HEK293 (cell line): ENCODE results near the gene TFAP2B.

Source experiments
- CTCF ChIA-PET: fragments of 350-600 bp; formaldehyde crosslinking; extraction: SDS; loops from one replicate; lab custom pipeline; 2021; ENCODE audit warnings: antibody characterized with exemption; lab: Yijun Ruan, JAX
- POLR2A ChIA-PET: fragments of 300-600 bp; formaldehyde crosslinking; extraction: SDS; loops from one replicate; lab custom pipeline; 2020; ENCODE audit warnings: antibody characterized with exemption, inconsistent platforms; lab: Yijun Ruan, JAX
- H3K27ac ChIP-seq: fragments of 200-500 bp; sonication (Bioruptor generic); 2 replicates; pipeline ENCODE4 v1.5.1; 2014; ENCODE audit warnings: low read depth, low read length, control low read depth, inconsistent platforms; ENCODE audit errors: extremely low read depth
- H3K36me3 ChIP-seq, 2 experiments: fragments of 200-500 bp in 1 of 2; sonication (Bioruptor generic) in 1 of 2; 1 replicate in 1 of 2; 2 replicates in 1 of 2; pipeline ENCODE4 v1.5.1; 2014 to 2017; ENCODE audit warnings: inconsistent platforms in 2 of 2, low read length in 2 of 2; ENCODE audit not compliant: control insufficient read depth in 2 of 2, insufficient read depth in 1 of 2
- H3K4me1 ChIP-seq: fragments of 200-500 bp; sonication (Bioruptor generic); 2 replicates; pipeline ENCODE4 v1.5.1; 2014; ENCODE audit warnings: mild to moderate bottlenecking, low read length, inconsistent platforms; ENCODE audit not compliant: control insufficient read depth, insufficient read depth
- H3K4me3 ChIP-seq: 2 replicates; pipeline ENCODE4 v1.5.1; 2011; ENCODE audit warnings: low read depth, mild to moderate bottlenecking, control low read depth, low read length, moderate library complexity
- H3K9me3 ChIP-seq: fragments of 200-500 bp; sonication (Bioruptor generic); 2 replicates; pipeline ENCODE4 v1.5.1; 2014; ENCODE audit warnings: low read depth, low read length, inconsistent platforms; ENCODE audit not compliant: control insufficient read depth, insufficient read depth
- BCL11B ChIP-seq: fragments of 450-650 bp; formaldehyde crosslinking; IDR thresholded peaks from 2 replicates; pipeline ENCODE4 v1.5.1; 2016; ENCODE audit warnings: low read depth, missing biosample characterization, missing genetic modification characterization
- BCL6B ChIP-seq: fragments of 450-650 bp; formaldehyde crosslinking; IDR thresholded peaks from 2 replicates; pipeline ENCODE4 v1.5.1; 2017; ENCODE audit warnings: missing biosample characterization, missing genetic modification characterization
- EGR2 ChIP-seq: fragments of 450-650 bp; formaldehyde crosslinking; IDR thresholded peaks from 2 replicates; pipeline ENCODE4 v1.5.1; 2016; ENCODE audit warnings: low read depth, missing biosample characterization, missing genetic modification characterization
- GLIS2 ChIP-seq: fragments of 450-650 bp; formaldehyde crosslinking; IDR thresholded peaks from 2 replicates; pipeline ENCODE4 v1.5.1; 2016; ENCODE audit warnings: missing biosample characterization, missing genetic modification characterization
- IKZF3 ChIP-seq: fragments of 450-650 bp; IDR thresholded peaks from 2 replicates; pipeline ENCODE4 v1.5.0; 2018; ENCODE audit warnings: missing biosample characterization, mild to moderate bottlenecking, missing genetic modification characterization, moderate library complexity
- PRDM4 ChIP-seq: fragments of 450-650 bp; formaldehyde crosslinking; IDR thresholded peaks from 2 replicates; pipeline ENCODE4 v1.5.1; 2017; ENCODE audit warnings: missing biosample characterization, missing genetic modification characterization
- ZBTB1 ChIP-seq: fragments of 450-650 bp; formaldehyde crosslinking; IDR thresholded peaks from 2 replicates; pipeline ENCODE4 v1.5.1; 2016; ENCODE audit warnings: missing biosample characterization, missing genetic modification characterization
- ZNF114 ChIP-seq: fragments of 450-650 bp; formaldehyde crosslinking; IDR thresholded peaks from 2 replicates; pipeline ENCODE4 v1.5.0; 2017; ENCODE audit warnings: missing biosample characterization, missing genetic modification characterization
- ZNF133 ChIP-seq: fragments of 450-650 bp; formaldehyde crosslinking; IDR thresholded peaks from 2 replicates; pipeline ENCODE4 v1.5.1; 2016; ENCODE audit warnings: missing biosample characterization, missing genetic modification characterization
- ZNF16 ChIP-seq: fragments of 450-650 bp; formaldehyde crosslinking; IDR thresholded peaks from 2 replicates; pipeline ENCODE4 v1.5.1; 2016; ENCODE audit warnings: low read depth, missing biosample characterization, missing genetic modification characterization
- ZNF19 ChIP-seq: fragments of 450-650 bp; formaldehyde crosslinking; IDR thresholded peaks from 2 replicates; pipeline ENCODE4; 2016; ENCODE audit warnings: missing biosample characterization, missing genetic modification characterization, low read depth
- ZNF202 ChIP-seq: fragments of 450-650 bp; formaldehyde crosslinking; IDR thresholded peaks from 2 replicates; pipeline ENCODE4 v1.5.1; 2016; ENCODE audit warnings: missing biosample characterization, missing genetic modification characterization, borderline replicate concordance
- ZNF335 ChIP-seq: fragments of 450-650 bp; formaldehyde crosslinking; conservative IDR thresholded peaks from 2 replicates; pipeline ENCODE4 v1.5.1; 2016; ENCODE audit warnings: missing biosample characterization, missing genetic modification characterization
- ZNF391 ChIP-seq: fragments of 450-650 bp; formaldehyde crosslinking; IDR thresholded peaks from 2 replicates; pipeline ENCODE4 v1.5.1; 2016; ENCODE audit warnings: low read depth, missing biosample characterization, missing genetic modification characterization, borderline replicate concordance
- ZNF404 ChIP-seq: fragments of 450-650 bp; formaldehyde crosslinking; IDR thresholded peaks from 2 replicates; pipeline ENCODE4 v1.5.1; 2017; ENCODE audit warnings: missing biosample characterization, missing genetic modification characterization
- ZNF629 ChIP-seq: fragments of 450-650 bp; formaldehyde crosslinking; IDR thresholded peaks from 2 replicates; pipeline ENCODE4 v1.5.1; 2017; ENCODE audit warnings: missing biosample characterization, missing genetic modification characterization
- ZNF654 ChIP-seq: fragments of 450-650 bp; formaldehyde crosslinking; IDR thresholded peaks from 2 replicates; pipeline ENCODE4 v1.5.1; 2016; ENCODE audit warnings: low read depth, missing biosample characterization, missing genetic modification characterization
- TF ChIP-seq, protein P1 (sequence below): fragments of 450-650 bp; formaldehyde crosslinking; IDR thresholded peaks from 2 replicates; pipeline ENCODE4 v1.5.1; 2016; ENCODE audit warnings: missing biosample characterization, missing genetic modification characterization

TFAP2B gene

DNA sequence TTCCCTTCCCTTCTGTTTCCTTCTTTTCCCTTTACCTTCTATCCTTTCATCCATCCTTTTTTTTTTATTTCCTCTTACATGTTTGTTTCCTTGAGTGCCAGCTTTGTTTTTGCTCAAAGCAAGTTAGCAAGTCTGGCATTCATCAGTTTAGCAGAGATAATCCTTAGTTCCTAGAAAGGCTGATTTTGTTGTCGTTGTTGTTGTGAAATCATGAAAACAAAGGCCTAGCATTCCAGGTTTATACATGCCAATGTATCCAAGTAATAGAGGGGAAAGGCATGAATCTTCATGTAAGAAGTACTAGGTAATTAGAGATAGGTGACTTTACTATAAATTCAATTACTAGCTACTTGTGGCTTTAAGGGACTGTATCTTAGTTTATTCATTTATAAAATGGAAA is 45.9 kb downstream of the TFAP2B start (continued):
- TF ChIP-seq BCL6B (tag by site-specific recombination) (no peak), ZNF202 (tag by site-specific recombination) (no peak), GLIS2 (tag by site-specific recombination) (no peak)

GRCh38 chr6:50868466-50868865 is 49.8 kb downstream of the TFAP2B start:
- H3K9me3 ChIP-seq: no peaks in the 10 kb centered on the region
- no peaks in the 10 kb centered on the region for H3K4me1 ChIP-seq
- CTCF ChIA-PET: interaction anchor here (0.6 to 0.7 kb wide), 2 partner anchors 11 to 152 kb away, joined by 3 read pairs; no protein-coding TSS in a partner anchor
- H3K4me3 ChIP-seq: no peak overlapping the region
- TF ChIP-seq ZNF16 (tag by site-specific recombination): no peak
- TF ChIP-seq ZNF19 (tag by site-specific recombination): no peak
- no peak overlapping the region for H3K27ac ChIP-seq
- no peaks in the 10 kb centered on the region for H3K36me3 ChIP-seq
- POLR2A ChIA-PET: no interaction called here

- CTCF ChIA-PET: no interaction called here
- TF ChIP-seq EGR2 (no peak), ZBTB1 (tag by site-specific recombination) (no peak), ZNF133 (no peak), ZNF391 (tag by site-specific recombination) (no peak), ZNF335 (no peak), ZNF629 (tag by site-specific recombination) (no peak), PRDM4 (no peak), IKZF3 (no peak), BCL11B (no peak), ZNF654 (tag by site-specific recombination) (no peak), ZNF404 (tag by site-specific recombination) (no peak), ZNF114 (tag by site-specific recombination) (no peak)
- TF ChIP-seq, protein P1, sequence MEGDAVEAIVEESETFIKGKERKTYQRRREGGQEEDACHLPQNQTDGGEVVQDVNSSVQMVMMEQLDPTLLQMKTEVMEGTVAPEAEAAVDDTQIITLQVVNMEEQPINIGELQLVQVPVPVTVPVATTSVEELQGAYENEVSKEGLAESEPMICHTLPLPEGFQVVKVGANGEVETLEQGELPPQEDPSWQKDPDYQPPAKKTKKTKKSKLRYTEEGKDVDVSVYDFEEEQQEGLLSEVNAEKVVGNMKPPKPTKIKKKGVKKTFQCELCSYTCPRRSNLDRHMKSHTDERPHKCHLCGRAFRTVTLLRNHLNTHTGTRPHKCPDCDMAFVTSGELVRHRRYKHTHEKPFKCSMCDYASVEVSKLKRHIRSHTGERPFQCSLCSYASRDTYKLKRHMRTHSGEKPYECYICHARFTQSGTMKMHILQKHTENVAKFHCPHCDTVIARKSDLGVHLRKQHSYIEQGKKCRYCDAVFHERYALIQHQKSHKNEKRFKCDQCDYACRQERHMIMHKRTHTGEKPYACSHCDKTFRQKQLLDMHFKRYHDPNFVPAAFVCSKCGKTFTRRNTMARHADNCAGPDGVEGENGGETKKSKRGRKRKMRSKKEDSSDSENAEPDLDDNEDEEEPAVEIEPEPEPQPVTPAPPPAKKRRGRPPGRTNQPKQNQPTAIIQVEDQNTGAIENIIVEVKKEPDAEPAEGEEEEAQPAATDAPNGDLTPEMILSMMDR: no peak
- H3K4me1 ChIP-seq: no peaks in the 10 kb centered on the region
- no peak overlapping the region for H3K4me3 ChIP-seq
- no peaks in the 10 kb centered on the region for H3K36me3 ChIP-seq
- no peaks in the 10 kb centered on the region for H3K9me3 ChIP-seq
- POLR2A ChIA-PET: no interaction called here
- H3K27ac ChIP-seq: no peak overlapping the region
Measured at GRCh38 chr6:50873167-50873566, 54.5 kb downstream of the TFAP2B start.
